Stimulated activated CD4-positive, alpha-beta T cell treated with anti-CD3 and anti-CD28 coated beads, Interleukin-4, amount 100 ng/mL, for 24 hours (primary cell): ENCODE results near the gene PYDC2.

Source experiments
- DNase-seq: peaks from one replicate; pipeline ENCODE4 v3.0.0-alpha.2; 2020

PYDC2 gene

GRCh38 chr3:191461113-191461595, at the start of gene PYDC2:
Gene PYDC2, plus strand, starts transcription at chr3:191461163. Its CDS starts 0 bp downstream, at chr3:191461163.
- DNase-seq: no peak

GRCh38 chr3:191412759-191413158, 48.2 kb upstream of the PYDC2 start:
- DNase-seq: no peak

GRCh38 chr3:191414286-191414685, 46.7 kb upstream of the PYDC2 start:
- no peak for DNase-seq

DNA sequence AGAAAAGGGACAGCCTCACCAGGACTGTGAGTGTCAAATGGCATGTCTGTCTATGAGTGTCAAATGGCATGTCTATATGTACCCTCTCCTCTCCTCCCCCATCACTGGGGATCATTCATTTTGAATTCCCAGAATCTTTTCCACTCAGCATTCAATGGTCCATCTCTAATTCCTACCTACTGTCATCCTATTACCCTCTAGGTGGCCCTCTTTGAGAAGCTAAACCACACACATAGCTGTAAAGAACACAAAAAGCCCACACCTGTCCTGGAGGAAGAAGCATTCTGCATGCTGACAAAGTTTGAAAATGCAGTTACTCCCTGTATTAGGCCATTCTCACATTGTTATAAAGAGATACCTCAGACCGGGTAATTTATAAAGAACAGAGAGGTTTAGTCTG, 46.2 kb upstream of the PYDC2 start:
- no peak for DNase-seq

DNA sequence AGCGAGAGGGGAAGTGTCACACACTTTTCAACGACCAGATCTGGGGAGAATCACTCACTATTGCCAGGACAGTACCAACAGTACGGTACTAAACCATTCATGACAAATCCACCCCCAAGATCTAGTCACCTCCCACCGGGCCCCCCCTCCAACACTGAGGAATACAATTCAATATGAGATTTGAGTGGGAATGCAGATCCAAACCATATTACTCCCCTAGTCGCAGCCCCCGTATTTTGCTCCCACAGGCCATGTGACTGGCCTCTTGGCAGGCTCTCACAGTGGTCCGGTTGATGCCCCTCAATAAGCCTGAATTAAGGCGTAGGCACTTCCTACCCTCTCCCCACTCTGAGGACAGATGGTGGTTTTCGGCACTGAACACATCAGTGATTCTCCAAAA, 45.4 kb upstream of the PYDC2 start:
- DNase-seq: no peak

- DNase-seq: no peak
Measured at GRCh38 chr3:191417457-191417729, 43.6 kb upstream of the PYDC2 start.

- no peak for DNase-seq
Measured at GRCh38 chr3:191420771-191421170, 40.2 kb upstream of the PYDC2 start.

DNA sequence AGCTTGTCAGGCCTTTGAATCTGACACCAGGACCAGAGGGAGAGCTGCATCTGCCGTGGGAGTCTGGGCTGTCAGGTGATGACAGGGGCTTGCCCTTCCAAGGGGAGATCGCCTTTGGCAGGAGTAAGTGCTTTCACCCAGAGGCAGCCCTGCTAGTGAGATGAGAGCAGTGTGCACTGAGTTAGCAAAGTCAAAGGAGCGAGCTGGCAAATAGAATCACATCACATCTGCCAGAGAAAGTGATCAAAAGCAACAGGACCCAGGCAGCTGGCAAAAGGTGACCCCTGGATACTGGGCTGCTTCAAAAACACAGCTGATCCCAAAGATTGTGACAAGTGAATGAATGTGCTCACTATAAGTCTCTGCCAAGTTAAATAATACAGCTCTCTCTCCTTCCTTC, 36.1 kb upstream of the PYDC2 start:
- DNase-seq: no peak

- no peak for DNase-seq
Measured at GRCh38 chr3:191425322-191425734, 35.6 kb upstream of the PYDC2 start.

- DNase-seq: no peak
Measured at GRCh38 chr3:191426311-191426710, 34.7 kb upstream of the PYDC2 start.

- no peak for DNase-seq
Measured at GRCh38 chr3:191428177-191428576, 32.8 kb upstream of the PYDC2 start.

DNA sequence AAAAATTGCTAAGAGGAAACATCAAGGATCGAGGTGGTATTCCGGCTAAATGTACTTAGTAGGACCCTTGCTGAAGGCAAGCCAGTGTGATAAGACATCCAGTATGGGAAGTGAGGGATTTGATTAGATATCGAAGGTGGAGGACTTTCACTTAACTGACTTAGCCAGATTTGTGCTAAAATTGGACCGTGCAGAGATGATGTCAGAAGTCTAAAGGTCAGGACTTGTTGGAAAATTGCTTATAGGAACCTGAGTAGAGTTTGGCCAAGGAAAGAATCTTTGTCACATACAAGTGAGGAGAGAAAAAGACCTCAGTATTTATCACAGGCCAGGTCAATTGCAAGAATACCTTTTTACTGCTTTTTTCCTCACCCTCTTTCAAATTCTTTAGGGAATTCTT, 30.9 kb upstream of the PYDC2 start:
- no peak for DNase-seq

DNA sequence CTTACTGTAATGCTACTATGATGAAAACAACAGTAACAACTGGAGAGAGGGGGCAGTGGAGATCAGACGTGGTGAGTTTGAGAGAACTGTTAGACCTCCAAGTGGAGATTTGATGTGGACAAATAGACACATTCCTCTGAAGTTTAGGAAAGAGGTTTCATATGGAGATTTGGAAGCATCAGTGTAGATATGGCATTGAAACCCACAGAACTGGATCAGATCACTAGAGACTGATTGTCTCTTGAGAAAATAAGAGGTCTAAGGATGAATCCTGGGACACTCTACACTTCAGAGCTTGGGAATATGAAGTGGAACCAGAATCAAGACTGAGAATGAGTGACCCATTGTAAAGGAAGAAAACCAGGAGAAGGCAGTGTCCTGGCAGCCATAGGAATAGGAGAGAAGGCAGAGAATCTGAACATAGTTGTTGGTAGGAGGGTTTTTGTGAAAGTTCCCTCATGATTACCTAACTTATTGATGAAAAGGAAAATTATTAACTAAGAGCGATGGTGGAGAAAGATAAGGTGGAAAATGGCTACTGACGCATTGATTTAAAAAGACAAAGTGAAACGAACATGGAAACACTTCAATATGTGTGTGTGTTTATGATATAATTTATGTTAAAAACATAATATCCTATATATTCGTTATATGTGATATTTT, 29.7 kb upstream of the PYDC2 start:
- no peak for DNase-seq

- no peak for DNase-seq
Measured at GRCh38 chr3:191432162-191432561, 28.8 kb upstream of the PYDC2 start.

DNA sequence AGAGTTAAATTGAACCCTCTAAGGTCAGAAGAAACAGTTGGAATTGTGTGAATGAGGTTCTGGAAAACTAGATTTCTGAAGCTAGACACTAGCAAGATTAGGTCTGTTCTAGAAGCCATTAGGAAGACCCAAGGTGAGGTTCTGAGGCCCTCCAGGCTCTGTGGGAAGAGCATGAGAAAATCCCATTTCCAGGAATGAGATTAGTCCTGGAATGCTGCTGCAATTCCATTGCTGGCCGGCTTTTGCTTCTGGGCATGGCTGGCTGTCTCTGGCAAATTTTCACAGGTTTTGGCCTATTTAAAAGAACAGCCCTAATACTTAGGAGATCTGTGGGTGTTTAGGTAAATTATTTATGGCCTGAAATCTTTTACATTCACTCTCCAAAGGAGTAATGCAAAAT, 26.9 kb upstream of the PYDC2 start:
- DNase-seq: no peak

- no peak for DNase-seq
Measured at GRCh38 chr3:191435981-191436380, 25.0 kb upstream of the PYDC2 start.

GRCh38 chr3:191438150-191438814, 22.7 kb upstream of the PYDC2 start:
- DNase-seq: no peak

DNA sequence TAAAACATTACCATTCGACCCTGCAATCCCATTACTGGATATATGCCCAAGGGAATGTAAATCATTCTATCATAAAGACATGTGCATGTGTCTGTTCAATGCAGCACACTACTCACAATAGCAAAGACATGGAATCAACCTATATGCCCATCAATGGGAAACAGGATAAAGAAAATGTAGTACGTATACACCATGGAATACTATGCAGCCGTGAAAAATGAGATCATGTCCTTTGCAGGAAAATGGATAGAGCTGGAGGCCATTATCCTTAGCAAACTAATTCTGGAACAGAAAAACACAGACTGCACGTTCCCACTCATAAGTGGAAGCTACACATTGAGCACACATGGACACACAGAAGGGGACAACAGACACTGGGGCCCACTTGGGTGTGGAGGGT, 20.4 kb upstream of the PYDC2 start:
- DNase-seq: no peak

GRCh38 chr3:191441687-191442086, 19.3 kb upstream of the PYDC2 start:
- no peak for DNase-seq

- DNase-seq: no peak
Measured at GRCh38 chr3:191444569-191444968, 16.4 kb upstream of the PYDC2 start.

GRCh38 chr3:191449256-191449655, 11.7 kb upstream of the PYDC2 start:
- DNase-seq: no peak

DNA sequence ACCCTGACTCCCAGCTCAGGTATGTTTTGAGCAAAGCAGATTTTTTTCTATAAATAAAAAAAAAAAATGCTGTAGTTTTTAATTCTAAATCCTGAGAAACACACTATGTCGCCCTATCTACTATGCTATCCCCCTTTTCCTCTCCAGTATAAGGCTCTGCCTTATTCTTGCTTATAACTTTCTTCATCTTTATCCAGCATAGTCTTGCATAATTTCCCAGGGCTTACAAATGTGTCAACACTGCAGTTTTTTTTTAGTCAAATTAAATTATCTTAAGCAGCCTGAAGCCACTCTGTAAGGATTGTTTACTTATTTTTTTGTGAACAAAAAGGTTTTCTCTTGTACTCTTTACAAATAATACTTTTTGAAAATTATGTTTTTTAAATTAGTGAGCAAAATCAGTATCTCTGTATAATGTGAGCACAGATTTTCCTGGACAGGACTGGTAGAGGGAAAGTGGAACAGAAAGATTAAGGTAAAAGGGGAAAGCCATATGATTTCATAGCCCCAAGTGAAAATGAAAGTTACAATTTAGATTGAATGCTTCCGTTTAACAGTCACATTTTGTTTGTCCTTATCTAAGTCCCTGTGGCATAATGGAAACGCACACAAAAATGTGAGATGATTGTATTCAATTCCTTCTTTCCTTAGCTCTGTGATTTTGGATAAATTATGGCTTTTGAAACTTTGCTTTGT, 5.6 kb upstream of the PYDC2 start:
- no peak for DNase-seq

DNA sequence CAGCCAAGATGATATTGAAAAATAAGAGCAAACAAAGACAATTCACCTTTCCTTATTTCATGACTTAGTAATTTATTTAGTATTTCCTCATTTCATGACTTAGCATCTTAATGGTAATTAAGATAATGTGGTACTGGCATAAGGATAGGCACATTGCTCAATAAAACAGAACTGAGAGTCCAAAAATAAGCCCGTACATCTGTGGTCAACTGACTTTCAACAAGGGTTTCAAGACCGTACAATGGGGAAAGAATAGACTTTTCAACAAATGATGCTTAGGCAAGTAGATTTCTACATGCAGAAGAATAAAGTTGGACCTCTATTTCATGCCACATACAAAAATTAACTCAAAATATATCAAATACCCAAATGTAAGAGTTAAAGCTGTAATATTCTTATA, 603 bp upstream of the PYDC2 start:
- no peak for DNase-seq

DNA sequence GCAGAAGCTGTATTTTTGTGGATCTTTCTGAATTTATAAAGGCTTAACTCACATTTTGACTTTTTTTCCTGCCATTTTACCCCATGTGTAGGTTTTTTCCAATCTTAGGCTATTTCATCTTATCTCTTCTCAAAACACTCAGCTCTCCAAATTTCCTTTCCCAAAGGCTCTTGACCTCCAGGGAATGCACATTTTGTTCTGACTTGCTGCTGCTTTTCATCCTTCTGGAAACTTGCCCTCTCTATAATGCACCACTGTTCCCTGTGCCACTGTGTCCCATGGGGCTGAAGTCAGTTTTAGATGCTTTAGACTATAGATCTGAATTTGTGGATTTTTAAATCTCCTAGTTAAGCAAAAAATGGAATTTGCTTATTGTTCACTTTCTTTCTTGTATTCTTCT, 9.1 kb downstream of the PYDC2 start:
- no peak for DNase-seq
